Measurements from ENCODE around the gene TERC. TPM values are rescaled to one million over a fixed set of nuclear protein-coding genes. Genes with fewer than 3 reads are reported as not detected.

Gene TERC
- total RNA-seq, 1 donor = 200 TPM

DNA sequence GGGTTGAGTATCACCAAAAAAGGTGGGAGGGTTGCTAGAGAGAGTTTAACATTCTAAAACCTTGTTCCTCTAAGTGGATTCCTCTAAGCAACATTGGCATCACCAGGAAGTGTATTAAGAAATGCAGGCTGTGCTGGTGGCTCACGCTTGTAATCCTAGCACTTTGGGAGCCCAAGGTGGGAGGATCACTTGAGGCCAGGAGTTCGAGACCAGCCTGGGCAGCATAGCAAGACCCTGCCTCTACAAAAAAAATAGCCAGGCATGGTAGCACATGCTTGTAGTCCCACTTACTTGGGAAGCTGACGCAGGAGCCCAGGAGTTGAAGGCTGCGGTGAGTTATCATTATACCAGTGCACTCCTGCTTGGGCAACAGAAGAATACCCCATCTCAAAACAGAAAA is 13.0 kb upstream of the TERC start:
- Histone ChIP-seq H3K27ac (ENCODE audit: low read depth, low read length) (no peak overlapping the region), H3K4me3 (ENCODE audit: insufficient read depth, low read length) (no peak overlapping the region), H4K20me1 (ENCODE audit: insufficient read depth, low read length) (peaks cover 24% of the 10 kb centered on the region), H3K4me1 (ENCODE audit: insufficient read depth, low read length) (peaks cover 12% of the 10 kb centered on the region), H3K9me3 (ENCODE audit: low read depth, low read length) (no peaks in the 10 kb centered on the region), H3K4me2 (ENCODE audit: insufficient read depth, low read length) (no peak overlapping the region), H3K36me3 (ENCODE audit: insufficient read depth, low read length) (peaks cover 78% of the 10 kb centered on the region), H3K79me2 (ENCODE audit: insufficient read depth, low read length) (peaks cover 74% of the 10 kb centered on the region), H2AFZ (ENCODE audit: low read length) (no peak overlapping the region), H3K27me3 (ENCODE audit: insufficient read depth, low read length) (no peaks in the 10 kb centered on the region)
- TF ChIP-seq, protein P1, sequence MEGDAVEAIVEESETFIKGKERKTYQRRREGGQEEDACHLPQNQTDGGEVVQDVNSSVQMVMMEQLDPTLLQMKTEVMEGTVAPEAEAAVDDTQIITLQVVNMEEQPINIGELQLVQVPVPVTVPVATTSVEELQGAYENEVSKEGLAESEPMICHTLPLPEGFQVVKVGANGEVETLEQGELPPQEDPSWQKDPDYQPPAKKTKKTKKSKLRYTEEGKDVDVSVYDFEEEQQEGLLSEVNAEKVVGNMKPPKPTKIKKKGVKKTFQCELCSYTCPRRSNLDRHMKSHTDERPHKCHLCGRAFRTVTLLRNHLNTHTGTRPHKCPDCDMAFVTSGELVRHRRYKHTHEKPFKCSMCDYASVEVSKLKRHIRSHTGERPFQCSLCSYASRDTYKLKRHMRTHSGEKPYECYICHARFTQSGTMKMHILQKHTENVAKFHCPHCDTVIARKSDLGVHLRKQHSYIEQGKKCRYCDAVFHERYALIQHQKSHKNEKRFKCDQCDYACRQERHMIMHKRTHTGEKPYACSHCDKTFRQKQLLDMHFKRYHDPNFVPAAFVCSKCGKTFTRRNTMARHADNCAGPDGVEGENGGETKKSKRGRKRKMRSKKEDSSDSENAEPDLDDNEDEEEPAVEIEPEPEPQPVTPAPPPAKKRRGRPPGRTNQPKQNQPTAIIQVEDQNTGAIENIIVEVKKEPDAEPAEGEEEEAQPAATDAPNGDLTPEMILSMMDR (IDR thresholded peaks at IDR 0.05; ENCODE audit: extremely low read depth, low read depth, low read length) = no peak
- DNase-seq (ENCODE audit: insufficient read length, low spot score, missing footprints) = no peak

DNA sequence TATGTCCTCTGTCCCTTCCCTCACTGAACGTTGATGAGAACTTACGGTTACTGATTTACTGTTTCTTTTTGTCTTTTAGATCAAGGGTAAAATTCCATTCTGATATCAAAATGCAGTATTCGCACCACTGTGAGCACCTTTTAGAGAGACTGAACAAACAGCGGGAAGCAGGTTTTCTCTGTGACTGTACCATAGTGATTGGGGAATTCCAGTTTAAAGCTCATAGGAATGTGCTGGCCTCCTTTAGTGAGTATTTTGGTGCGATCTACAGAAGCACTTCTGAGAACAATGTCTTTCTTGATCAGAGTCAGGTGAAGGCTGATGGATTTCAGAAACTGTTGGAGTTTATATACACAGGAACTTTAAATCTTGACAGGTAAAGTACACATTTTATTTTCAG is 9.3 kb upstream of the TERC start:
- Histone ChIP-seq H3K4me3 (ENCODE audit: insufficient read depth, low read length) (peak overlapping the region; percentile 100), H3K79me2 (ENCODE audit: insufficient read depth, low read length) (peaks cover 56% of the 10 kb centered on the region), H3K4me2 (ENCODE audit: insufficient read depth, low read length) (peak overlapping the region; percentile 99), H3K4me1 (ENCODE audit: insufficient read depth, low read length) (peaks cover 12% of the 10 kb centered on the region), H3K27me3 (ENCODE audit: insufficient read depth, low read length) (no peaks in the 10 kb centered on the region), H3K9me3 (ENCODE audit: low read depth, low read length) (no peaks in the 10 kb centered on the region), H3K27ac (ENCODE audit: low read depth, low read length) (peak overlapping the region; percentile 95), H3K36me3 (ENCODE audit: insufficient read depth, low read length) (peaks cover 42% of the 10 kb centered on the region), H4K20me1 (ENCODE audit: insufficient read depth, low read length) (peaks cover 21% of the 10 kb centered on the region), H2AFZ (ENCODE audit: low read length) (no peak overlapping the region)
- TF ChIP-seq, protein P1 (IDR thresholded peaks at IDR 0.05; ENCODE audit: extremely low read depth, low read depth, low read length) = no peak
- DNase-seq (ENCODE audit: insufficient read length, low spot score, missing footprints) = no peak

DNA sequence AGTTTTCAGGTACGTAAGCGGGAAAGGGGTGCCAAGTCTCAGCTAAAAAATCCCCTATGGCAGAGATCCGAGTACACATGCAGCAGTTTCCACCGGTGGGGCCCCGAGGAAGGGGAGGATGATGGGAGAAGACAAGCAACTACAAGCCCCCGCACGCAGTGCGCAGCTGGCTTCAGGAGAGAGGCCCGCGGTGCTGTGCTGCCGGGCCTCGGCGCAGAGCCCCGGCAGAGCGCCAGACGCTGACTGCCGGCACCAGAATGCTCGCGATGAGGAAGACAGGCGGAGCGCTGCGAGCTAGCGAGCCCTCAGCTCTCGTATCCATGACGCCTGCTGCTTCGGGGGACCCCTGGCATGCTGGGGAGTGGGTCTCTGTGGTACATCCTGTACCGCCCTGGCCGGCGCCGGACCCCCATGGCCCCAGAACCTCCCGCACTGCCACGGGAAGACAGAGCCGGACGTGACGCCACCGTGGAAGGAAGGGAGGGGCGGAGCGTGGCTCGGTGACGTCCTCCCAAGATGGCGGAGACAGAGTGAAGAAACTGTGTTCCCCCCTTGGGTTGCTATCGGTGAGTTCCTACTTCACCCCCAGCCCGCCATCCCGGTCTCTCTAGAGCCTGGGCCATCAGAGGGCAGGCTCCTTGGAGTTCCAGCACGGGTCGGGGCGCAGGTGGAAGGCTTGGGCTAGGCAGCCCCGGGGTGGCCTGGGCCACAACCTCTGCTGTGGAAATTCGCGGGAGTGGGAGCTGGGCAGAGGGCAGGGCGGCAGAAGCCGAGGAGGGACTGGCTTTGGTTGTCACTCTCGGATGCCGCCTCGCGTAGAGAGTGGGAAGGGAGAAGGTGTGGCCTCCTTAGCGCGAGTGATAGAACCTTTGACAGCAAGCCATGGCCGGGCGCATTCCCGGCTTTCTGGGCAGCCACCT is 8.3 kb upstream of the TERC start, which contains the start of gene MYNN:
TSS of gene MYNN (plus strand) at position 500 of the 920 bp plus-strand sequence. CDS start 900 bp downstream, outside the sequence.
- H4K20me1 ChIP-seq (ENCODE audit: insufficient read depth, low read length) = peaks cover 21% of the 10 kb centered on the region
- peak within 1 kb of the TSS; percentile 99 for H3K4me2 ChIP-seq (ENCODE audit: insufficient read depth, low read length)
- peaks cover 12% of the 10 kb centered on the region for H3K4me1 ChIP-seq (ENCODE audit: insufficient read depth, low read length)
- H3K9me3 ChIP-seq (ENCODE audit: low read depth, low read length) = no peaks in the 10 kb centered on the region
- peaks cover 32% of the 10 kb centered on the region for H3K36me3 ChIP-seq (ENCODE audit: insufficient read depth, low read length)
- no peaks in the 10 kb centered on the region for H3K27me3 ChIP-seq (ENCODE audit: insufficient read depth, low read length)
- TF ChIP-seq, protein P1 (IDR thresholded peaks at IDR 0.05; ENCODE audit: extremely low read depth, low read depth, low read length) = peak; percentile 24
- H3K27ac ChIP-seq (ENCODE audit: low read depth, low read length) = peak within 1 kb of the TSS; percentile 95
- peak within 1 kb of the TSS; percentile 100 for H3K4me3 ChIP-seq (ENCODE audit: insufficient read depth, low read length)
- H2AFZ ChIP-seq (ENCODE audit: low read length) = peak within 1 kb of the TSS; percentile 99
- DNase-seq (ENCODE audit: insufficient read length, low spot score, missing footprints) = peak; percentile 86
- peaks cover 49% of the 10 kb centered on the region for H3K79me2 ChIP-seq (ENCODE audit: insufficient read depth, low read length)

DNA sequence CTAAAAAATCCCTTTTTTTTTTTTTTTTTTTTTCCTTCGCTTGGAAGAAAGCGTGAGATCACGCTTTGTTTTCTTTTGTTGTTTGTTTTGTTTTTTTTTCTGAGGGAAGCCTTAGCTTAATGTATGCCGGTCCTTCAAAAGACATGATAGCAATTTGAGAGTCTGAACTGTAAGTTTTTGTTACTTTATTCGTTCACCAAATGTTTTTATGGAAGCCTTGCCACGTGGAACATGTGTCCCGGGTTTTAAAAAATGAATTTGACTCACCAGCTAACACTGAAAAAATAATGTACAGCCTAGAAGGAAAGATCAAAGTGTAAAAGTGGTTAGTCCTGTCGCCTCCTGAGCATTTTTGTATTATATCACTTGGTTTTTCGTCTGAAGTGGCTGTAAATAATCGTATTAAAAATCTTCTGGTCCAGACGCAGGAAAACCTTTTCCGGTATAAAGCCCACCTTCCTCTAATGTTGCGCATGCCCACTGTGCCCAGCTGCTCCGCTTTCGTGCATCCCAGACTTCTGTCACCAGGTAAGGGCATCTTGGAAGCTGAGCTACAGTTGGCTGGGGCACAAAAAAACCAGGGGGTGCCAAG is 7.5 kb upstream of the TERC start:
- Histone ChIP-seq H3K4me3 (ENCODE audit: insufficient read depth, low read length) (peak overlapping the region; percentile 100), H3K27ac (ENCODE audit: low read depth, low read length) (peak overlapping the region; percentile 95), H3K79me2 (ENCODE audit: insufficient read depth, low read length) (peaks cover 42% of the 10 kb centered on the region), H3K9me3 (ENCODE audit: low read depth, low read length) (no peaks in the 10 kb centered on the region), H3K4me2 (ENCODE audit: insufficient read depth, low read length) (peak overlapping the region; percentile 99), H4K20me1 (ENCODE audit: insufficient read depth, low read length) (peaks cover 21% of the 10 kb centered on the region), H2AFZ (ENCODE audit: low read length) (peak overlapping the region; percentile 99), H3K27me3 (ENCODE audit: insufficient read depth, low read length) (no peaks in the 10 kb centered on the region), H3K36me3 (ENCODE audit: insufficient read depth, low read length) (peaks cover 24% of the 10 kb centered on the region), H3K4me1 (ENCODE audit: insufficient read depth, low read length) (peaks cover 12% of the 10 kb centered on the region)
- peak; percentile 78 for DNase-seq (ENCODE audit: insufficient read length, low spot score, missing footprints)
- TF ChIP-seq, protein P1 (IDR thresholded peaks at IDR 0.05; ENCODE audit: extremely low read depth, low read depth, low read length) = no peak
